Coronary artery (tissue), 2 donors: Measurements from ENCODE around the gene MAP6.

Experiments used
- DNase-seq: peaks from one replicate; pipeline ENCODE4 v3.0.0-alpha.2; 2017; ENCODE audit warnings: low spot score
- H3K27ac ChIP-seq, 2 donors: fragments of 200-600 bp; sonication (generic); one replicate each; pipeline ENCODE4 v1.5.1; 2016 to 2019
- H3K4me3 ChIP-seq: fragments of 200-600 bp; sonication (generic); 2 replicates; pipeline ENCODE4 v1.5.1; 2016; ENCODE audit warnings: mild to moderate bottlenecking, moderate library complexity
- CTCF ChIP-seq: fragments of 200-600 bp; sonication (generic); IDR thresholded peaks from one replicate; pipeline ENCODE4 v1.5.1; 2019; ENCODE audit warnings: antibody characterized with exemption

Gene MAP6

GRCh38 chr11:75547177-75547576 lies 121.7 kb downstream of the MAP6 start:
- Histone ChIP-seq H3K27ac (no peak overlapping the region), H3K4me3 (no peak overlapping the region)
- TF ChIP-seq CTCF: no peak
- DNase-seq: no peak

- no peak for TF ChIP-seq CTCF
- Histone ChIP-seq H3K4me3 (no peak overlapping the region), H3K27ac (no peak overlapping the region)
- no peak for DNase-seq
Observed at GRCh38 chr11:75543806-75544205, 125.0 kb downstream of the MAP6 start.

GRCh38 chr11:75542088-75542438 lies 126.8 kb downstream of the MAP6 start:
- no peak for TF ChIP-seq CTCF
- no peak for DNase-seq
- no peak overlapping the region for H3K27ac ChIP-seq
- H3K4me3 ChIP-seq: no peak overlapping the region

GRCh38 chr11:75541193-75542087 lies 127.4 kb downstream of the MAP6 start:
- no peak for DNase-seq
- Histone ChIP-seq H3K4me3 (no peak overlapping the region), H3K27ac (no peak overlapping the region)
- TF ChIP-seq CTCF: no peak

- no peak overlapping the region for H3K27ac ChIP-seq
- DNase-seq: no peak
Observed at GRCh38 chr11:75539459-75540334, 129.1 kb downstream of the MAP6 start.

More at GRCh38 chr11:75539459-75540334, 129.1 kb downstream of the MAP6 start:
- no peak for TF ChIP-seq CTCF
- H3K4me3 ChIP-seq: no peak overlapping the region
